ENCODE results near the gene PCYT2. TPM values are rescaled to one million over a fixed set of nuclear protein-coding genes. Genes with fewer than 3 reads are reported as not detected.

Gene PCYT2
- total RNA-seq, 1 donor from 2014 or later = 33.9 TPM

GRCh38 chr17:81858967-81859905 is 52.0 kb downstream of the PCYT2 start:
- no peak for DNase-seq (ENCODE audit: low spot score)

DNA sequence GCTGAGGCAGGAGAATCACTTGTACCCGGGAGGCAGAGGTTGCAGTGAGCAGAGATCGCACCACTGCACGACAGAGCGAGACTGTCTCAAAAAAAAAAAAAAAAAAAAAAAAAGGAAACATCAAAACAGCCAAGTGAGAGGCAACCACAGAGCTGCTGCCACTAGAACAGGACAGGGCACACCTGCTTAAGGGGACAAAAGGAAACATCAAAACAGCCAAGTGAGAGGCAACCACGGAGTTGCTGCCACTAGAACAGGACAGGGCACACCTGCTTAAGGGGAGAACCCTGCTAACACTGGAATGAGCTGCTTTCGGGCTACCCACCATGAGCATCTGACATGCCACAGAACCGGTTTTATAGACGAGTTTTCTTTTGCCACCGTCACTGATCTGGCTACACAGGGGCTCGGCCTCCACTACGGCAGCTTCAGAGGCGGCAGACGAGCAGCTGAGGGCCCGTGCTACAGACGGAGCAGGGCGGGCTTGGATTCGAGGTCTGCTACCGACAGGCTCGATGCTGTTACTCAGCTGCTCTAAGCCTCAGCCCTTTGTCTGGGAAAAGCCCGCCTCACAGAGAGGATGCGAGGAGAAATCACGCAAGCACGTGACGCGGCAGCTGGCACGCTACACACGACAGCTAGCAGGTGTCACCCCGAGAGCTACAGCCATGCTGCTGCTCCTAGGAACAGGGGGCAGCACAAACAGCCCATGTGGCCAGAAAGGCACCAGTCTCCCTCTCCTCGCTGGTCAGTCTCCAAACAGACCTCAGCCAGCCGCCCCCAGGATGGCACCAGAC is 52.8 kb downstream of the PCYT2 start:
- DNase-seq (ENCODE audit: low spot score) = no peak

DNA sequence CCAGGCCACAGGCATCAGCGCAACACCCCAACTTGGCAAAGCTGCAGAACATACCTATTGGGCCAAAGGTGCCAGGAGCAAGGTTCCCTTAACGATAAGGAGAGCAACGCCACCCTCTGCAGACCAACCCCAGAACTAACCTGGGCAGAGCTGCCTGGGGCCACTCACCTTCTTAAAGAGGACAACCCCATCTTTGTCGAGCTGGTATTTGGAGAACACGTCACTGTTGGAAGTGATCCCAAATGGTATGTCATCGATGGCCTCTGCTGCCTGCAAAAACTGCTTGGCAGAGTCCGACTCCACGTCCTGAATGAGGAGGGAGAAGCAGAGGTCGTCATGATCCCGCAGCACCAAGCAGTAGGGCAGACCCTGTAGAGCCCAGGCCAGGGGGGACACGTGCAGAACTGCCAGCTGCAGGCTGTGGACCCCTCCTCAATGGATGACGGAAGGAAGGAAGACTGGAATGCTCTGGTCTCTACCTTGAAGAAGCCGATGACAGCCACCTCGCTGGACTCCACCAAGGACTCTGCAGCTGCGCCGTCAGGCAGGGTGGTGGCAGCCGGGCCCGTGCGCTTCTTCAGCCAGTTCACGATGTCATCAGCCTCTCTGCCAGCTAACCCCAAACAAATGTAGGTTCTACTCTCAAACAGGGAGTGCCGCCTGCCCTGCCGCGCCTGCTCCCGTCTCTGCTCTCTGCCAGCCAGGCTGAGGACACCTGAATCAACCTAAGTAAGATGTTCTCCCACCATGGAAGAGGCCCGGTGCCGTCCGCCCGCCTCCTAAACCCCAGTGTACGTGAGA is 56.0 kb downstream of the PCYT2 start:
- no peak for DNase-seq (ENCODE audit: low spot score)

- DNase-seq (ENCODE audit: low spot score) = no peak
These were observed 59.0 kb downstream of the PCYT2 start for GRCh38 chr17:81852237-81852636.

GRCh38 chr17:81851423-81851822 is 59.8 kb downstream of the PCYT2 start:
- DNase-seq (ENCODE audit: low spot score) = no peak

Other genes starting within 250 kb of the PCYT2 start
- gene OXLD1, start 244.8 kb downstream of the PCYT2 start, total RNA-seq = 27.5 TPM
- gene CCDC137, start 244.7 kb downstream of the PCYT2 start, total RNA-seq = 11.9 TPM
- gene ARL16, start 227.6 kb downstream of the PCYT2 start, total RNA-seq = 25.0 TPM
- 109 TPM for gene HGS, start 227.4 kb downstream of the PCYT2 start, total RNA-seq
- gene MRPL12, start 208.0 kb downstream of the PCYT2 start, total RNA-seq = 60.7 TPM
- 17.0 TPM for gene SLC25A10, start 199.1 kb downstream of the PCYT2 start, total RNA-seq
- gene GCGR, start 107.2 kb downstream of the PCYT2 start, total RNA-seq = 0.26 TPM
- 63.2 TPM for gene MCRIP1, start 78.1 kb downstream of the PCYT2 start, total RNA-seq
- gene PPP1R27, start 76.3 kb downstream of the PCYT2 start, total RNA-seq = not detected
- gene P4HB, start 50.9 kb downstream of the PCYT2 start, total RNA-seq = 575 TPM
- gene ARHGDIA, start 40.1 kb downstream of the PCYT2 start, total RNA-seq = 521 TPM
- 46.2 TPM for gene ALYREF, start 19.8 kb downstream of the PCYT2 start, total RNA-seq
- gene ANAPC11, start 19.7 kb downstream of the PCYT2 start, total RNA-seq = 102 TPM
- gene NPB, start 9.2 kb downstream of the PCYT2 start, total RNA-seq = not detected
- gene SIRT7, start 6.8 kb upstream of the PCYT2 start, total RNA-seq = 16.9 TPM
- gene MAFG, start 16.3 kb upstream of the PCYT2 start, total RNA-seq = 29.7 TPM
- 9.5 TPM for gene PYCR1, start 25.9 kb upstream of the PCYT2 start, total RNA-seq
- not detected for gene MYADML2, start 35.8 kb upstream of the PCYT2 start, total RNA-seq
- not detected for gene NOTUM, start 49.8 kb upstream of the PCYT2 start, total RNA-seq
- gene ASPSCR1, start 66.2 kb upstream of the PCYT2 start, total RNA-seq = 31.5 TPM
- gene CENPX, start 111.5 kb upstream of the PCYT2 start, total RNA-seq = 47.0 TPM
- gene LRRC45, start 111.9 kb upstream of the PCYT2 start, total RNA-seq = 7.0 TPM
- gene RAC3, start 120.3 kb upstream of the PCYT2 start, total RNA-seq = 15.5 TPM
- gene DCXR, start 126.3 kb upstream of the PCYT2 start, total RNA-seq = 157 TPM
- gene RFNG, start 140.4 kb upstream of the PCYT2 start, total RNA-seq = 46.1 TPM
- gene GPS1, start 140.5 kb upstream of the PCYT2 start, total RNA-seq = 85.8 TPM
- gene DUS1L, start 154.4 kb upstream of the PCYT2 start, total RNA-seq = 103 TPM
- 1,109 TPM for gene FASN, start 186.8 kb upstream of the PCYT2 start, total RNA-seq

Measured in mesenteric fat pad (tissue), 1 donor.